ENCODE results near the gene GFOD2.

Gene GFOD2

GRCh38 chr16:67730326-67730725, 11.2 kb upstream of the GFOD2 start:
- DNase-seq (ENCODE audit: low read depth, low spot score) = no peak
- TF ChIP-seq CTCF (IDR thresholded peaks at IDR 0.05; ENCODE audit: insufficient read depth, low read length, missing control alignments) = no peak
- CTCF ChIA-PET = no interaction called here
- POLR2A ChIA-PET = no interaction called here
- no peak overlapping the region for H3K4me3 ChIP-seq (ENCODE audit: low read depth, low read length)

- TF ChIP-seq CTCF (IDR thresholded peaks at IDR 0.05; ENCODE audit: insufficient read depth, low read length, missing control alignments) = no peak
- CTCF ChIA-PET = no interaction called here
- no peak for DNase-seq (ENCODE audit: low read depth, low spot score)
- H3K4me3 ChIP-seq (ENCODE audit: low read depth, low read length) = no peak overlapping the region
- POLR2A ChIA-PET = no interaction called here
Measured at GRCh38 chr16:67729636-67730248, 10.6 kb upstream of the GFOD2 start.

GRCh38 chr16:67727521-67728485, 8.7 kb upstream of the GFOD2 start:
- ChIA-PET CTCF (interaction anchor here (1.4 kb wide), 1 partner anchor 311 kb away, joined by 3 read pairs; the partner anchor contains the start of gene ZDHHC1), POLR2A (interaction anchor here (1.2 kb wide), 1 partner anchor 9 kb away, joined by 5 read pairs; the partner anchor contains the start of gene GFOD2)
- no peak for TF ChIP-seq CTCF (IDR thresholded peaks at IDR 0.05; ENCODE audit: insufficient read depth, low read length, missing control alignments)
- H3K4me3 ChIP-seq (ENCODE audit: low read depth, low read length) = no peak overlapping the region
- no peak for DNase-seq (ENCODE audit: low read depth, low spot score)

- DNase-seq (ENCODE audit: low read depth, low spot score) = no peak
- no peak overlapping the region for H3K4me3 ChIP-seq (ENCODE audit: low read depth, low read length)
- no peak for TF ChIP-seq CTCF (IDR thresholded peaks at IDR 0.05; ENCODE audit: insufficient read depth, low read length, missing control alignments)
- ChIA-PET POLR2A (interaction anchor here (0.5 kb wide), 1 partner anchor 42 kb away, joined by 3 read pairs; no protein-coding TSS in a partner anchor), CTCF (interaction anchor here (1.5 kb wide), 1 partner anchor 90 kb away, joined by 4 read pairs; no protein-coding TSS in a partner anchor)
Measured at GRCh38 chr16:67726106-67727034, 7.3 kb upstream of the GFOD2 start.

GRCh38 chr16:67723911-67724305, 4.8 kb upstream of the GFOD2 start:
- CTCF ChIA-PET = interaction anchor here (1.2 kb wide), 1 partner anchor 93 kb away, joined by 4 read pairs; no protein-coding TSS in a partner anchor

More at GRCh38 chr16:67723911-67724305, 4.8 kb upstream of the GFOD2 start:
- no peak for DNase-seq (ENCODE audit: low read depth, low spot score)
- POLR2A ChIA-PET = no interaction called here
- TF ChIP-seq CTCF (IDR thresholded peaks at IDR 0.05; ENCODE audit: insufficient read depth, low read length, missing control alignments) = no peak
- H3K4me3 ChIP-seq (ENCODE audit: low read depth, low read length) = no peak overlapping the region
